Suprapubic skin (tissue), 4 donors: ENCODE results near the gene SF3A2. TPM values are rescaled to one million over a fixed set of nuclear protein-coding genes. Genes with fewer than 3 reads are reported as not detected.
"Not testable (repeated sequence)": the region's sequence is repeated elsewhere in the genome, so short reads cannot be mapped to it uniquely, and the experiment has no call there.

Experiments
- DNase-seq, 2 donors: peaks; one replicate each; pipeline ENCODE4 v3.0.0-alpha.2; 2019; ENCODE audit warnings: low spot score in 2 of 2
- H3K27ac ChIP-seq: fragments of 200-600 bp; sonication (generic); one replicate; pipeline ENCODE4 v1.5.1; 2019
- H3K27me3 ChIP-seq: fragments of 200-600 bp; sonication (generic); one replicate; pipeline ENCODE4 v1.5.1; 2019
- H3K36me3 ChIP-seq: fragments of 200-600 bp; sonication (generic); one replicate; pipeline ENCODE4 v1.5.1; 2019
- H3K4me1 ChIP-seq: fragments of 200-600 bp; sonication (generic); one replicate; pipeline ENCODE4 v1.5.1; 2019
- H3K4me3 ChIP-seq: fragments of 200-600 bp; sonication (generic); one replicate; pipeline ENCODE4 v1.5.1; 2019; ENCODE audit warnings: mild to moderate bottlenecking
- H3K9me3 ChIP-seq: fragments of 200-600 bp; sonication (generic); one replicate; pipeline ENCODE4 v1.5.1; 2019
- CTCF ChIP-seq, 2 donors: fragments of 200-600 bp in 1 of 2; fragments of 450-650 bp in 1 of 2; sonication (generic) in 1 of 2; IDR thresholded peaks; one replicate each; pipeline ENCODE4 v1.5.1; 2016 to 2019; ENCODE audit warnings: antibody characterized with exemption in 2 of 2, mild to moderate bottlenecking in 1 of 2, moderate library complexity in 1 of 2
- EP300 ChIP-seq: sonication (generic); formaldehyde crosslinking; IDR thresholded peaks from one replicate; pipeline ENCODE4 v1.6.1; 2017; ENCODE audit warnings: antibody characterized with exemption
- POLR2A ChIP-seq, 2 donors: fragments of 450-650 bp; IDR thresholded peaks; one replicate each; pipeline ENCODE4 v1.6.1; 2017; ENCODE audit warnings: antibody characterized with exemption in 2 of 2, mild to moderate bottlenecking in 2 of 2, moderate library complexity in 2 of 2
- POLR2AphosphoS5 ChIP-seq, 3 donors: sonication (generic); formaldehyde crosslinking; IDR thresholded peaks; one replicate each; pipeline ENCODE4 v1.6.1; 2017; ENCODE audit warnings: antibody characterized with exemption in 3 of 3
- WGBS: methylation state at CpG from one replicate; pipeline ENCODE4 v1.1.5; 2018; 5-methylcytosine and 5-hydroxymethylcytosine counted together
- total RNA-seq, 4 donors: library from RNA; depleted of rRNA; stranded (reverse); fragments of >200 nt; gene quantifications; one replicate each; pipeline ENCODE4 v1.1.0, GENCODE V29; 2016

Gene SF3A2
- total RNA-seq, 4 donors from 2014 or later = 48.0 to 103 (median 64.8) TPM

GRCh38 chr19:2280633-2281264, 44.1 kb downstream of the SF3A2 start:
- H3K9me3 ChIP-seq = no peaks in the 10 kb centered on the region
- WGBS = 84% methylated on average over 21 of the region's 26 CpGs
- H3K4me3 ChIP-seq = no peak overlapping the region
- peaks cover 7% of the 10 kb centered on the region for H3K36me3 ChIP-seq
- peaks cover 26% of the 10 kb centered on the region for H3K4me1 ChIP-seq
- H3K27me3 ChIP-seq = no peaks in the 10 kb centered on the region
- no peak for TF ChIP-seq POLR2A (IDR thresholded peaks at IDR 0.05)
- TF ChIP-seq CTCF (IDR thresholded peaks at IDR 0.05) = no peak
- no peak for TF ChIP-seq POLR2AphosphoS5 (IDR thresholded peaks at IDR 0.05)
- no peak for TF ChIP-seq EP300
- peak in 1 of 2 donors; percentile 62 for DNase-seq
- H3K27ac ChIP-seq = no peak overlapping the region

DNA sequence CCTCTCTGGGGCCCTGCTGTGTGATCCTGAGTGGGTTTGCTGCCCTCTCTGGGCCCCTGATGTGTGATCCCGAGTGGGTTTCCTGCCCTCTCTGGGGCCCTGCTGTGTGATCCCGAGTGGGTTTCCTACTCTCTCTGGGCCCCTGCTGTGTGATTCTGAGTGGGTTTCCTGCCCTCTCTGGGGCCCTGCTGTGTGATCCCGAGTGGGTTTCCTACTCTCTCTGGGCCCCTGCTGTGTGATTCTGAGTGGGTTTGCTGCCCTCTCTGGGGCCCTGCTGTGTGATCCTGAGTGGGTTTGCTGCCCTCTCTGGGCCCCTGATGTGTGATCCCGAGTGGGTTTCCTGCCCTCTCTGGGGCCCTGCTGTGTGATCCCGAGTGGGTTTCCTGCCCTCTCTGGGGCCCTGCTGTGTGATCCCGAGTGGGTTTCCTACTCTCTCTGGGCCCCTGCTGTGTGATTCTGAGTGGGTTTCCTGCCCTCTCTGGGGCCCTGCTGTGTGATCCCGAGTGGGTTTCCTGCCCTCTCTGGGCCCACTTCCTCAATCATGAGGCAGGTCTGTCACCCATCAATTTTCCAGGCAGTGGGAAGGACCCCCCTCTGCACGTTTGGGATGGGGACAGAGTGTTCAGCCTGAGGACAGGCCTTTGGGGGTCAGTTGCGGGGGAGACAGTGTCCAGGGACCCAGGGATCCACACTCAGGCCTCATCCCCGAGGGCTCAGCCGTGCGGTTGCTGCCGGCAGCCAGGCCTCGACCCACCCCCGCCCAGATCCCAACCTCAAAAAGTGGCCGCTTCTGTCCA, 44.8 kb downstream of the SF3A2 start:
- H3K27ac ChIP-seq, H3K9me3 ChIP-seq, H3K27me3 ChIP-seq, H3K36me3 ChIP-seq, DNase-seq: not testable (repeated sequence)
- H3K4me3 ChIP-seq = peak overlapping the region; percentile 42
- 61% methylated on average over 4 of the region's 16 CpGs for WGBS
- H3K4me1 ChIP-seq = peaks cover 19% of the 10 kb centered on the region

GRCh38 chr19:2282062-2282861, 45.6 kb downstream of the SF3A2 start, which contains the start of gene PEAK3:
PEAK3 (minus strand) TSS chr19:2282175; CDS start chr19:2280931, 1,244 bp downstream.
- H3K4me1 ChIP-seq = peaks cover 17% of the 10 kb centered on the region
- peak within 1 kb of the TSS; percentile 42 for H3K4me3 ChIP-seq
- peak; percentile 81 to 91 for DNase-seq

GRCh38 chr19:2282862-2283237, 46.2 kb downstream of the SF3A2 start:
- DNase-seq = no peak
- WGBS = 83% methylated on average over 9 of the region's 11 CpGs
- H3K27ac ChIP-seq = no peak overlapping the region
- H3K36me3 ChIP-seq = no peaks in the 10 kb centered on the region
- peak overlapping the region; percentile 42 for H3K4me3 ChIP-seq
- no peaks in the 10 kb centered on the region for H3K27me3 ChIP-seq
- peaks cover 17% of the 10 kb centered on the region for H3K4me1 ChIP-seq
- TF ChIP-seq EP300 (no peak), CTCF (IDR thresholded peaks at IDR 0.05) (no peak), POLR2A (IDR thresholded peaks at IDR 0.05) (no peak), POLR2AphosphoS5 (IDR thresholded peaks at IDR 0.05) (no peak)
- no peaks in the 10 kb centered on the region for H3K9me3 ChIP-seq

More at GRCh38 chr19:2282062-2282861, 45.6 kb downstream of the SF3A2 start, which contains the start of gene PEAK3:
- WGBS = 57% methylated on average over 15 of the region's 41 CpGs
- H3K27me3 ChIP-seq = no peaks in the 10 kb centered on the region
- TF ChIP-seq POLR2A (IDR thresholded peaks at IDR 0.05) (peak in 1 of 2 donors; percentile 14), EP300 (no peak), POLR2AphosphoS5 (IDR thresholded peaks at IDR 0.05) (no peak), CTCF (IDR thresholded peaks at IDR 0.05) (no peak)
- H3K9me3 ChIP-seq = no peaks in the 10 kb centered on the region
- no peak within 1 kb of the TSS for H3K27ac ChIP-seq
- H3K36me3 ChIP-seq = no peaks in the 10 kb centered on the region

GRCh38 chr19:2283835-2284507, 47.3 kb downstream of the SF3A2 start:
- no peaks in the 10 kb centered on the region for H3K36me3 ChIP-seq
- H3K27ac ChIP-seq = no peak overlapping the region
- peaks cover 7% of the 10 kb centered on the region for H3K27me3 ChIP-seq

More at GRCh38 chr19:2283835-2284507, 47.3 kb downstream of the SF3A2 start:
- no peaks in the 10 kb centered on the region for H3K9me3 ChIP-seq
- DNase-seq = no peak
- peaks cover 17% of the 10 kb centered on the region for H3K4me1 ChIP-seq
- H3K4me3 ChIP-seq = no peak overlapping the region
- TF ChIP-seq CTCF (IDR thresholded peaks at IDR 0.05) (no peak), POLR2AphosphoS5 (IDR thresholded peaks at IDR 0.05) (no peak), EP300 (no peak), POLR2A (IDR thresholded peaks at IDR 0.05) (no peak)
- WGBS = 96% methylated on average over 8 of the region's 8 CpGs
